Endothelial cell (in vitro differentiated cells): Measurements from ENCODE around the gene SHISA6. TPM values are rescaled to one million over a fixed set of nuclear protein-coding genes. Genes with fewer than 3 reads are reported as not detected.

ENCODE experiments used
- DNase-seq: peaks from one replicate; pipeline ENCODE4 v3.0.0; 2021; ENCODE audit warnings: low spot score
- H3K27ac Mint-ChIP-seq: one replicate; pipeline ENCODE4 v1.8.0; 2021; ENCODE audit warnings: mixed read lengths, inconsistent platforms; ENCODE audit not compliant: unreplicated experiment
- H3K27me3 Mint-ChIP-seq: one replicate; pipeline ENCODE4 v1.8.0; 2021; ENCODE audit warnings: mild to moderate bottlenecking, moderate library complexity, mixed read lengths, inconsistent platforms; ENCODE audit not compliant: unreplicated experiment
- H3K36me3 Mint-ChIP-seq: one replicate; pipeline ENCODE4 v1.8.0; 2021; ENCODE audit warnings: mild to moderate bottlenecking, low read depth, mixed read lengths, inconsistent platforms; ENCODE audit not compliant: unreplicated experiment
- H3K4me1 Mint-ChIP-seq: one replicate; pipeline ENCODE4 v1.8.0; 2021; ENCODE audit warnings: mild to moderate bottlenecking, mixed read lengths, inconsistent platforms; ENCODE audit not compliant: unreplicated experiment
- H3K4me3 Mint-ChIP-seq: one replicate; pipeline ENCODE4 v1.8.0; 2021; ENCODE audit warnings: mild to moderate bottlenecking, mixed read lengths, inconsistent platforms; ENCODE audit not compliant: unreplicated experiment
- H3K9me3 Mint-ChIP-seq: one replicate; pipeline ENCODE4 v1.8.0; 2021; ENCODE audit warnings: mixed read lengths, inconsistent platforms; ENCODE audit not compliant: unreplicated experiment
- CTCF ChIP-seq: fragments of 200-600 bp; sonication (generic); IDR thresholded peaks from one replicate; pipeline ENCODE4 v1.5.0; 2021; ENCODE audit warnings: antibody characterized with exemption; ENCODE audit not compliant: unreplicated experiment
- total RNA-seq: library from RNA; stranded (reverse); fragmentation: NEBNext Ultra II Directional; extraction: Animal tissue kit (Norgen Biotek cat#: 25700); gene quantifications from one replicate; pipeline ENCODE4 v1.2.1, GENCODE V29; 2021; ENCODE audit not compliant: unreplicated experiment

The SHISA6 gene
- total RNA-seq, 1 donor from 2014 or later = not detected

DNA sequence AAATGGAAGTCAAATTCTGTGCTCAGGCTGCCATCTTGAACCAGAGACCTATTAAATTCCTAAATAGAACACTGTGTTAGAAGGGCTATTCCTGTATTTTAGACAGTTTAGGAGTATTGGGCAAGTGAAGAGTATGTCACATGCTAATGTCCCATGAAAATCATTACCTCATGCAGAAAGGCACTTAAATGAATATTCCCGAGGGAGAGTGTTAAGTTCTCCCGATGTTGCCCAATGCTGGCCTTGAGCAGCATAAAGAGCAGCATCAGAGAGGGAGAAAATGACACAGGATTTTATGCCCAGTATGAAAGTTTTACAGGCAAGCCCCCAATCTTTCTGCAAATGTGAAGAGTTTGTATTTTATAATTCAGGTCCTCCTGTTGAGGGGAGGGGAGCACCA is 28.2 kb upstream of the SHISA6 start:
- Mint-ChIP-seq H3K27me3 (peaks cover 1% of the 10 kb centered on the region), H3K9me3 (peaks cover 61% of the 10 kb centered on the region), H3K4me1 (no peaks in the 10 kb centered on the region), H3K27ac (no peak overlapping the region), H3K36me3 (no peaks in the 10 kb centered on the region), H3K4me3 (no peak overlapping the region)
- no peak for TF ChIP-seq CTCF
- no peak for DNase-seq

DNA sequence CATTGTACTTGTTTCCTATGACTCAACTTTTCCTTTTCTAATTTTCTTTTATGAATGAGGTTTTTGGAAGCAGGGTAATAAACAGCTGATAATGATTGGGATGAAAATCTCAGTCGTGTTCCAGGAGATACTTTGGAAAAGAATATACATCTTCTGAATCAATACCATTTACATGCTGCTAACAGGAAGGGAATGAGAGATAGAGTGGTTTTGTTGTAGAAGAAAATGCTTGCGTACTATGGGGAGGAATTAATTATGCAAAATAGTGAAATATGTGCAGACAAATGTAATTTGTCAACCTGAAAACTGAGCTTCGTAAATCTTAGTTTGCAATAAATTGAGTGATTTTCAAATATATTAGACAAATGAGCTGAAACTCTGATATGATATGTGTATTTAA is 24.0 kb upstream of the SHISA6 start:
- TF ChIP-seq CTCF = no peak
- peaks cover 11% of the 10 kb centered on the region for H3K27me3 Mint-ChIP-seq
- H3K4me3 Mint-ChIP-seq = no peak overlapping the region
- peaks cover 49% of the 10 kb centered on the region for H3K9me3 Mint-ChIP-seq
- no peaks in the 10 kb centered on the region for H3K4me1 Mint-ChIP-seq
- H3K36me3 Mint-ChIP-seq = peaks cover 10% of the 10 kb centered on the region
- H3K27ac Mint-ChIP-seq = no peak overlapping the region
- DNase-seq = no peak

DNA sequence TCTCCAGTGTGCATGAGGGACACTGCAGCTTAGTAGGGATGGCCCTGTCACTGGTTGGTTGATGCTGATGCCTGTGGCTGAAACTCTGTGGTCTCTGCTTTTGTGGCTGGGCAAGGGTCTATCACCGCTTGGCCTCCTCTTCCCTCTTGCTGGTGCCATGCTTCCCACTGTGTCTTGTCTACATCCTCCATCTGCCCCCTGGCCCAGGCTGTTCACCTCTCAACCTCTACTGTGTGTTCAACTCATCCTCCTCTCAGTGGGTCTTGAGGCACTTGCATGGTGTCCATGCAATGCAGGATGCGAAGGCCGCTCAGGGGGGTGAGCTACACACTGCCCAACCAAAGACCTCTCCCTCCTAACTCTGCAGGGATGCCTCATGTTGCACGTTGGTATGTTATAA is 19.8 kb upstream of the SHISA6 start:
- Mint-ChIP-seq H3K4me1 (no peaks in the 10 kb centered on the region), H3K9me3 (peaks cover 44% of the 10 kb centered on the region), H3K27me3 (peaks cover 11% of the 10 kb centered on the region), H3K27ac (no peak overlapping the region), H3K4me3 (no peak overlapping the region), H3K36me3 (peaks cover 12% of the 10 kb centered on the region)
- TF ChIP-seq CTCF = no peak
- DNase-seq = no peak

- H3K27ac Mint-ChIP-seq = peak overlapping the region; percentile 61
- H3K27me3 Mint-ChIP-seq = peaks cover 11% of the 10 kb centered on the region
- no peaks in the 10 kb centered on the region for H3K4me1 Mint-ChIP-seq
- no peak for TF ChIP-seq CTCF
- H3K36me3 Mint-ChIP-seq = peaks cover 12% of the 10 kb centered on the region
- peaks cover 44% of the 10 kb centered on the region for H3K9me3 Mint-ChIP-seq
- H3K4me3 Mint-ChIP-seq = no peak overlapping the region
- DNase-seq = no peak
Observed at GRCh38 chr17:11221721-11222120, 19.3 kb upstream of the SHISA6 start.

GRCh38 chr17:11238705-11239104 is 2.3 kb upstream of the SHISA6 start:
- Mint-ChIP-seq H3K36me3 (peaks cover 12% of the 10 kb centered on the region), H3K4me1 (peaks cover 3% of the 10 kb centered on the region), H3K27ac (no peak overlapping the region), H3K9me3 (peaks cover 38% of the 10 kb centered on the region), H3K4me3 (no peak overlapping the region), H3K27me3 (peaks cover 29% of the 10 kb centered on the region)
- TF ChIP-seq CTCF = no peak
- DNase-seq = no peak
